Activated B cell treated with CpG ODN at 0.5 μM for 24 hours (primary cell): ENCODE measurements around the gene ZMYND11. TPM values are rescaled to one million over a fixed set of nuclear protein-coding genes. Genes with fewer than 3 reads are reported as not detected.

Experiments used
- ATAC-seq: fragments of 200-7000 bp; cut with Tn5 transposase; one replicate; pipeline ENCODE4 v1.10.0; 2021; ENCODE audit warnings: low read depth, mild to moderate bottlenecking, moderate library complexity
- CTCF ChIA-PET: fragments of 350-600 bp; sonication (Branson Sonifier 250); formaldehyde crosslinking; loops from one replicate; lab custom pipeline; 2021; ENCODE audit warnings: antibody characterized with exemption; lab: Charles Lee
- POLR2A ChIA-PET: fragments of 350-600 bp; sonication (Branson Sonifier 250); formaldehyde crosslinking; loops from one replicate; lab custom pipeline; 2021; ENCODE audit warnings: antibody characterized with exemption; lab: Charles Lee
- DNase-seq: peaks from one replicate; pipeline ENCODE4 v3.0.0; 2022
- H3K27ac Mint-ChIP-seq: one replicate; pipeline ENCODE4 v1.8.0; 2020; ENCODE audit warnings: mixed read lengths
- H3K27me3 Mint-ChIP-seq: one replicate; pipeline ENCODE4 v1.8.0; 2021; ENCODE audit warnings: mixed read lengths
- H3K36me3 Mint-ChIP-seq: one replicate; pipeline ENCODE4 v1.8.0; 2021; ENCODE audit warnings: low read depth, mixed read lengths
- H3K4me1 Mint-ChIP-seq: one replicate; pipeline ENCODE4 v1.8.0; 2021; ENCODE audit warnings: mixed read lengths
- H3K4me3 Mint-ChIP-seq: one replicate; pipeline ENCODE4 v1.8.0; 2020; ENCODE audit warnings: mild to moderate bottlenecking, mixed read lengths
- H3K9me3 Mint-ChIP-seq: one replicate; pipeline ENCODE4 v1.8.0; 2020; ENCODE audit warnings: mixed read lengths
- CTCF ChIP-seq: fragments of 200-600 bp; IDR thresholded peaks from one replicate; pipeline ENCODE4 v1.8.0; 2022; ENCODE audit warnings: antibody characterized with exemption, mild to moderate bottlenecking
- intact Hi-C: fragments of 100-400 bp; cut with micrococcal nuclease; formaldehyde crosslinking; loops from one replicate; pipeline ENCODE4 v1.15.1; 2024
- total RNA-seq: library from RNA; stranded (reverse); gene quantifications from 2 replicates; pipeline ENCODE4 v1.2.3, GENCODE V29; 2022

Gene ZMYND11
- total RNA-seq, 1 donor from 2014 or later: 25.6 TPM

GRCh38 chr10:132946-133898, 2.0 kb upstream of the ZMYND11 start:
- DNase-seq (no peak), ATAC-seq (no peak)
- Mint-ChIP-seq H3K4me3 (peak overlapping the region; percentile 84), H3K9me3 (no peaks in the 10 kb centered on the region), H3K27me3 (peaks cover 15% of the 10 kb centered on the region), H3K4me1 (peaks cover 36% of the 10 kb centered on the region), H3K36me3 (no peaks in the 10 kb centered on the region), H3K27ac (peak overlapping the region; percentile 68)
- TF ChIP-seq CTCF: no peak
- ChIA-PET POLR2A (no interaction called here), CTCF (no interaction called here)
- intact Hi-C loops: no loop called here

- peak; percentile 32 for ATAC-seq
- peak overlapping the region; percentile 68 for H3K27ac Mint-ChIP-seq
- H3K36me3 Mint-ChIP-seq: no peaks in the 10 kb centered on the region
- H3K9me3 Mint-ChIP-seq: no peaks in the 10 kb centered on the region
- CTCF ChIA-PET: no interaction called here
- peaks cover 33% of the 10 kb centered on the region for H3K4me1 Mint-ChIP-seq
- peaks cover 15% of the 10 kb centered on the region for H3K27me3 Mint-ChIP-seq
- POLR2A ChIA-PET: no interaction called here
- H3K4me3 Mint-ChIP-seq: peak overlapping the region; percentile 84
- no peak for TF ChIP-seq CTCF
- DNase-seq: no peak
- intact Hi-C loops: loop anchor here (2.0 to 5.0 kb wide), 3 partner anchors 796 to 923 kb away; partner anchors contain the start of genes GTPBP4, LARP4B and WDR37
Observed at GRCh38 chr10:134247-135131, 766 bp upstream of the ZMYND11 start.

- no peak for TF ChIP-seq CTCF
- ChIA-PET POLR2A (interaction anchor here (1.1 to 1.5 kb wide), 3 partner anchors 8 to 914 kb away, joined by 3 to 5 read pairs (median 5); partner anchors contain the start of gene IDI1), CTCF (no interaction called here)
- Mint-ChIP-seq H3K4me1 (peaks cover 28% of the 10 kb centered on the region), H3K36me3 (no peaks in the 10 kb centered on the region), H3K27ac (peak overlapping the region; percentile 60), H3K9me3 (no peaks in the 10 kb centered on the region), H3K27me3 (peaks cover 4% of the 10 kb centered on the region), H3K4me3 (peak overlapping the region; percentile 77)
- DNase-seq (peak; percentile 73), ATAC-seq (peak; percentile 51)
- intact Hi-C loops: loop anchor here (1.0 to 5.0 kb wide), 5 partner anchors 8 to 921 kb away; partner anchors contain the start of genes GTPBP4, LARP4B and WDR37
Observed at GRCh38 chr10:135601-136464, 578 bp downstream of the ZMYND11 start.

- ChIA-PET CTCF (no interaction called here), POLR2A (interaction anchor here (1.1 to 1.5 kb wide), 3 partner anchors 8 to 913 kb away, joined by 3 to 5 read pairs (median 5); partner anchors contain the start of gene IDI1)
- intact Hi-C loops: loop anchor here (1.0 to 5.0 kb wide), 4 partner anchors 8 to 921 kb away; partner anchors contain the start of genes GTPBP4 and WDR37
- Mint-ChIP-seq H3K9me3 (no peaks in the 10 kb centered on the region), H3K36me3 (no peaks in the 10 kb centered on the region), H3K27me3 (peaks cover 4% of the 10 kb centered on the region), H3K4me3 (peak overlapping the region; percentile 77), H3K27ac (peak overlapping the region; percentile 60), H3K4me1 (peaks cover 28% of the 10 kb centered on the region)
- TF ChIP-seq CTCF: no peak
- DNase-seq (no peak), ATAC-seq (peak; percentile 10)
Observed at GRCh38 chr10:136465-136762, 1.2 kb downstream of the ZMYND11 start.
